RWPE2 (cell line): ENCODE results near the gene HDAC9.

Experiments
- ATAC-seq: fragments of 200-7000 bp; cut with Tn5 transposase; 3 replicates; pipeline ENCODE4 v1.9.1; 2021; ENCODE audit warnings: low read depth
- DNase-seq: peaks from one replicate; pipeline ENCODE4 v3.0.0-alpha.2; 2020; ENCODE audit warnings: low spot score
- H3K27ac ChIP-seq: fragments of 450-650 bp; 2 replicates; pipeline ENCODE4 v1.5.1; 2017; ENCODE audit warnings: mild to moderate bottlenecking; ENCODE audit not compliant: poor library complexity, severe bottlenecking
- H3K27me3 ChIP-seq: fragments of 250-450 bp; sonication (Bioruptor Pico); 2 replicates; pipeline ENCODE4 v1.5.1; 2021; ENCODE audit warnings: mild to moderate bottlenecking, moderate library complexity; ENCODE audit not compliant: insufficient read depth, poor library complexity, severe bottlenecking
- H3K36me3 ChIP-seq: fragments of 250-450 bp; sonication (Bioruptor Pico); 2 replicates; pipeline ENCODE4 v1.5.1; 2020; ENCODE audit warnings: low read depth, mild to moderate bottlenecking, moderate library complexity
- H3K4me1 ChIP-seq: fragments of 250-450 bp; sonication (Bioruptor Pico); 2 replicates; pipeline ENCODE4 v1.5.1; 2021; ENCODE audit warnings: mild to moderate bottlenecking, moderate library complexity; ENCODE audit not compliant: insufficient read depth, poor library complexity, severe bottlenecking
- H3K4me3 ChIP-seq: fragments of 250-450 bp; sonication (Bioruptor Pico); 2 replicates; pipeline ENCODE4 v1.5.1; 2021; ENCODE audit warnings: mild to moderate bottlenecking, moderate library complexity; ENCODE audit not compliant: severe bottlenecking
- H3K9me3 ChIP-seq: fragments of 250-450 bp; sonication (Bioruptor Pico); 2 replicates; pipeline ENCODE4 v1.5.1; 2021; ENCODE audit warnings: mild to moderate bottlenecking, moderate library complexity; ENCODE audit not compliant: severe bottlenecking
- CTCF ChIP-seq: fragments of 450-650 bp; IDR thresholded peaks from one replicate; pipeline ENCODE4 v1.5.1; 2017; ENCODE audit warnings: mild to moderate bottlenecking, moderate library complexity; ENCODE audit not compliant: poor library complexity, severe bottlenecking

Gene HDAC9

GRCh38 chr7:18495412-18496340 lies at the start of gene HDAC9:
Gene HDAC9 (plus strand): TSS chr7:18495749. CDS start chr7:18496303, 554 bp downstream.
- TF ChIP-seq CTCF: no peak
- H3K36me3 ChIP-seq: no peaks in the 10 kb centered on the region
- no peak within 1 kb of the TSS for H3K27ac ChIP-seq
- peak; percentile 49; the same call in 2 of the 3 replicates for ATAC-seq
- H3K4me3 ChIP-seq: no peak within 1 kb of the TSS
- DNase-seq: no peak
- H3K27me3 ChIP-seq: no peaks in the 10 kb centered on the region
- no peaks in the 10 kb centered on the region for H3K9me3 ChIP-seq
- no peaks in the 10 kb centered on the region for H3K4me1 ChIP-seq

GRCh38 chr7:18445916-18446520 lies 49.5 kb upstream of the HDAC9 start:
- no peaks in the 10 kb centered on the region for H3K9me3 ChIP-seq
- no peaks in the 10 kb centered on the region for H3K27me3 ChIP-seq
- H3K36me3 ChIP-seq: no peaks in the 10 kb centered on the region
- no peak overlapping the region for H3K27ac ChIP-seq
- no peak for ATAC-seq
- no peak for DNase-seq
- H3K4me3 ChIP-seq: no peak overlapping the region
- H3K4me1 ChIP-seq: no peaks in the 10 kb centered on the region
- TF ChIP-seq CTCF: no peak

- Histone ChIP-seq H3K9me3 (no peaks in the 10 kb centered on the region), H3K36me3 (no peaks in the 10 kb centered on the region), H3K27me3 (no peaks in the 10 kb centered on the region), H3K4me3 (no peak overlapping the region), H3K4me1 (no peaks in the 10 kb centered on the region), H3K27ac (no peak overlapping the region)
- DNase-seq (no peak), ATAC-seq (no peak)
- TF ChIP-seq CTCF: no peak
Observed at GRCh38 chr7:18450019-18450418, 45.5 kb upstream of the HDAC9 start.

- H3K27me3 ChIP-seq: no peaks in the 10 kb centered on the region
- ATAC-seq (no peak), DNase-seq (no peak)
- no peaks in the 10 kb centered on the region for H3K4me1 ChIP-seq
- H3K36me3 ChIP-seq: no peaks in the 10 kb centered on the region
- TF ChIP-seq CTCF: no peak
- no peak overlapping the region for H3K4me3 ChIP-seq
- no peak overlapping the region for H3K27ac ChIP-seq
- no peaks in the 10 kb centered on the region for H3K9me3 ChIP-seq
Observed at GRCh38 chr7:18455606-18456005, 39.9 kb upstream of the HDAC9 start.
